ENCODE measurements around the gene TMEM132C.

Gene TMEM132C

DNA sequence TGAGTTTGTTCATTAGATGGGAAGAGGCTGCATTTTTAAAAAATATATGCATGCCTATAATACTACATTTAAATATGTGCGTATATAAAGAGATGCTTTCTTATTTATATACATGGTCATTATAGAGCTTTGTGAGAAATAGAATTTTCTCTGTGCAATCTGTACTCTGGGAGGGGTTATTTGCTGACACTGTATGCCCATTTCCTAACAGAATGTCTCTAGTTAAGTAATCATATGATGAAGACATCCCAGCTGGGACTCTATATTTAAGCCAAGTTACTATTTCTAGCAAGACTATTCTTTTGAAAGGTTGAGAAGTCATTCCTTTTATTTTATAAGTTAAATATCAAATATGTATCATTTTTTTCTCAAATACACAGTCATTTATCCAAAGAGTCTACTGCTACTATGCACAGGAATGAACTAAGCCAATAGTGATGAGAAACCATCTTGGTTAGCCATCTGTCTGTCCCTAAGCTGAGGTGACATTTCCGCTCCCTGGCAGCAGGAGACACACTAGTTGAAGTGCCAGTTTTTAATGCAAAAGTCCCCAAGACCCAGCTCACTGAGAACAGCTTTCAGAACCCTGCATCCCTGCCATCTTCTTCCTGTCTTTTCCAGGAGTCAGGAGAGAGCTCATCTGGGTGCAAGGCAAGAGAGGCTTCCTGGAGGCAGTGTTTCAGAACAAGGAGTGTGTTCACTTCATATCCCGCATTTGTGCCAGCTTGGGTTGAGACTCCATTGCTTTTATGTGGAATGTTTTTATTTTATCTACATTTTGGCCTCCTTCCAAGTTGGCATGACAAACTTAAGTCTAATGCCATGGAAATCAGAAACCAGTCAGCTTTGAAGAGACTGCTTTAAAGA, 69.5 kb downstream of the TMEM132C start:
- no peak overlapping the region for H3K4me3 ChIP-seq (ENCODE audit: low read depth, low read length)
- TF ChIP-seq, protein P1, sequence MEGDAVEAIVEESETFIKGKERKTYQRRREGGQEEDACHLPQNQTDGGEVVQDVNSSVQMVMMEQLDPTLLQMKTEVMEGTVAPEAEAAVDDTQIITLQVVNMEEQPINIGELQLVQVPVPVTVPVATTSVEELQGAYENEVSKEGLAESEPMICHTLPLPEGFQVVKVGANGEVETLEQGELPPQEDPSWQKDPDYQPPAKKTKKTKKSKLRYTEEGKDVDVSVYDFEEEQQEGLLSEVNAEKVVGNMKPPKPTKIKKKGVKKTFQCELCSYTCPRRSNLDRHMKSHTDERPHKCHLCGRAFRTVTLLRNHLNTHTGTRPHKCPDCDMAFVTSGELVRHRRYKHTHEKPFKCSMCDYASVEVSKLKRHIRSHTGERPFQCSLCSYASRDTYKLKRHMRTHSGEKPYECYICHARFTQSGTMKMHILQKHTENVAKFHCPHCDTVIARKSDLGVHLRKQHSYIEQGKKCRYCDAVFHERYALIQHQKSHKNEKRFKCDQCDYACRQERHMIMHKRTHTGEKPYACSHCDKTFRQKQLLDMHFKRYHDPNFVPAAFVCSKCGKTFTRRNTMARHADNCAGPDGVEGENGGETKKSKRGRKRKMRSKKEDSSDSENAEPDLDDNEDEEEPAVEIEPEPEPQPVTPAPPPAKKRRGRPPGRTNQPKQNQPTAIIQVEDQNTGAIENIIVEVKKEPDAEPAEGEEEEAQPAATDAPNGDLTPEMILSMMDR (IDR thresholded peaks at IDR 0.05; ENCODE audit: low read depth, low read length, missing control alignments), result no peak
- no peak for DNase-seq
- H3K27ac ChIP-seq, result no peak overlapping the region
- in situ Hi-C loops (cut with HindIII; ENCODE audit: low pct_ligation_motif_present, low sequenced_read_pairs), result no loop called here
- no peaks in the 10 kb centered on the region for H3K27me3 ChIP-seq (replicated peaks)
- no peaks in the 10 kb centered on the region for H3K36me3 ChIP-seq (replicated peaks)

DNA sequence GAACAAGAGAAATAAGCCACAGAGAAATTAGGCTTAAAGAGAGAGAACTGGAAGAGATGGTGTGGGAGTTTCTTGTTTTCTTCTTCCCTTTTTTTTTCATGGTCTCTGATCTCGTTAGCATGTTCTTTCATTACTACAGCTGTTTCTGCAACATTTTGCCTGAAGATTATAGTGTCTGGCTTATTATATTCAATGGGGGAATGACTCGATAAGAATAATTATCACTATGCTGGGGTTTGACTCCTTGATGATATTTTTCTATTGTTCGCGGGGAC, 70.0 kb downstream of the TMEM132C start:
- no peaks in the 10 kb centered on the region for H3K27me3 ChIP-seq (replicated peaks)
- no peak overlapping the region for H3K4me3 ChIP-seq (ENCODE audit: low read depth, low read length)
- in situ Hi-C loops (cut with HindIII; ENCODE audit: low pct_ligation_motif_present, low sequenced_read_pairs), result no loop called here
- TF ChIP-seq, protein P1 (IDR thresholded peaks at IDR 0.05; ENCODE audit: low read depth, low read length, missing control alignments), result no peak
- no peaks in the 10 kb centered on the region for H3K36me3 ChIP-seq (replicated peaks)
- no peak for DNase-seq
- H3K27ac ChIP-seq, result no peak overlapping the region

DNA sequence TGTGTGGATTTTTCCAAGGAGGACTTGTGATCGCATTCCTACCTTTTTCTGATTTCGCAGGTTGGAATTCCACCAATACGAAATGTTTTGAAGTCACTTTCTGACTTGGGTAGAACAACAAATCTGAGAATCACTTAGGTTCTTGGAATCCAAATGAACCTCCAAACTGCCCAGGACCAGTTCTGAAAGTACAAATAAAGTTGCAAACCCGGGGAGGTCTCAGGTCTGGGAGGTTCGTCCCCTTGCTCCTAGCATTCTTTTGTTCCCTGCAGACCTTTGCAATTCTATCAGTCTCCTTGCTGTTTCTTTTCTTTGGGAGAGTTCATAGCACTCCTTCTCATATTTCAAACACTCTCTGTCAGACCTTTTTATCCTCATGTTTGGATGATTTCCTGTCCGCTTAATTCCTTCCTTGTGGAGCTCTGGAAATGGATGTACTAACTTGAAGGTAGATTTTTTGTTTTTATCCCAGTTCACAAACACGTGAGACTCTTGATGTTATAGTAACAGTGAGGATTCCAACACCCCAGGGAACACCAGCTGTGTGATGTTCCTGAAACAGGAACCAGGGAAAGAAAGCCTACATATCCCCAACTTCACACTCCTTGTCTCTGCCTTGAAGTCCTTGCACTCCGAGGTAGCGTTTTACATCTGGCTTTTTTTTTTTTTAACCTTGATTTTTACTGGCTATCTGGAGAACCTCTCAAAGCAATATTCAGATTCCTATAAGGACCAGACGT, 70.6 kb downstream of the TMEM132C start:
- H3K4me3 ChIP-seq (ENCODE audit: low read depth, low read length), result no peak overlapping the region
- DNase-seq, result no peak
- no peaks in the 10 kb centered on the region for H3K27me3 ChIP-seq (replicated peaks)
- TF ChIP-seq, protein P1 (IDR thresholded peaks at IDR 0.05; ENCODE audit: low read depth, low read length, missing control alignments), result no peak
- in situ Hi-C loops (cut with HindIII; ENCODE audit: low pct_ligation_motif_present, low sequenced_read_pairs), result no loop called here
- H3K36me3 ChIP-seq (replicated peaks), result no peaks in the 10 kb centered on the region
- H3K27ac ChIP-seq, result no peak overlapping the region

DNA sequence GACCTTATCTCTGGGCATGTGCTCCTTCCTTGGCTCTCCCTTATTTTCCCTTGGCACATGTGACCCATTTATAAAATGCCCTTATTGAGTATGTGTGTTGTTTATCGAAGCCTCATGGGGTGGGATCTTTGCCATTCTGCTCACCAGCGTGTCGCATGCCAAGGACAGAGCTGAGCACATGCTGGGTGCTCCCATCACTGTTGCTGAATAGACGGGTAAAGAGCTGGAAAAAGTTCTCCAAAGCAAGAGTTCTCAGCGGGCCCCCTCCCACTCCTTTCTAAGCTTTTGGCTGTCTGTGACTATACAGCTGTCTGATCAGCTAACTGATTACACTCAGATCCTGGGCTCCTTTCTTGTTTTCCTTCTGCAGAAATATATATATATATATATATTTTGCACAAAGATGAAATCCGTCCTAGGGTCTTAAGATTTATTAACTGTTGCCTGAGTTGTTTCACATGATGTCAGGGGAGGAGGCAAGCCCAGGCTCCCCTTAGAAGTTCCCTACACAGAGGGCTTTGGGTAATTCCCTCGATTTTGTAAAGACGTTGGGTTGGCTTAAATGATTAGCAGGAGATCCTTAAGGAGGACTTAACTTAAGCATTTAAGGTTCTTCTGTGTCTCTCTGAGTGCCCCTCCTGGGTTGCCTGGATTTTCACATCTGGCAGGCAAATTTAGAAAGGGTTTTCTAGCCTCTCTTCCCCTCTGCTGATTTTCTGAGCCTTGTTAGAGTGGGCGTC, 71.6 kb downstream of the TMEM132C start:
- TF ChIP-seq, protein P1 (IDR thresholded peaks at IDR 0.05; ENCODE audit: low read depth, low read length, missing control alignments), result no peak
- in situ Hi-C loops (cut with HindIII; ENCODE audit: low pct_ligation_motif_present, low sequenced_read_pairs), result no loop called here

DNA sequence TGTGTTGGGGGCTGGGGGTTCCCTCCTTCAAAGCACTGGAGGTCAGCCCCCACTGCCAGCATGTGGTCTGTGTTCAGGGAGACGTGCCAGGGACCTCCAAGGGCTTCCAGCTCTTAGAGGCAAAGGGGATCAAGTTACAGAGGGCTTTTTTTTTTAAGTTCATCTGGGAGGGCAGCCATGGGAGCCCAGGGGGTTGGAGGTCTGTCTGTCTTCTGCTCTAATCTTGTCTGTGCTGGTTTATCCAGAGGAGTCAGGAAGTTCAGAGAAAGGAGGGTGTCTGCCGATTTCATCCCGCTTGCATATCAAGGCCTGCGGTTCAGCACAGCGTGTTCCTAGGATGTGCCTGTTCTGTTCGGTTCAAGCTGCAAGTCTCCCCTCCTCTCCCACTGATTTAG, 72.2 kb downstream of the TMEM132C start:
- Histone ChIP-seq H3K27ac (no peak overlapping the region), H3K36me3 (replicated peaks) (no peaks in the 10 kb centered on the region), H3K27me3 (replicated peaks) (no peaks in the 10 kb centered on the region), H3K4me3 (ENCODE audit: low read depth, low read length) (no peak overlapping the region)
- no peak for DNase-seq
- TF ChIP-seq, protein P1 (IDR thresholded peaks at IDR 0.05; ENCODE audit: low read depth, low read length, missing control alignments), result no peak
- in situ Hi-C loops (cut with HindIII; ENCODE audit: low pct_ligation_motif_present, low sequenced_read_pairs), result no loop called here

More for the DNA sequence above, 71.6 kb downstream of the TMEM132C start:
- no peak overlapping the region for H3K27ac ChIP-seq
- H3K36me3 ChIP-seq (replicated peaks), result no peaks in the 10 kb centered on the region
- no peak overlapping the region for H3K4me3 ChIP-seq (ENCODE audit: low read depth, low read length)
- H3K27me3 ChIP-seq (replicated peaks), result no peaks in the 10 kb centered on the region
- DNase-seq, result no peak

Measured in brain microvascular endothelial cell (primary cell).